GM19397 (cell line): ENCODE measurements around the gene TMEM247.

Source experiments
- ATAC-seq: cut with Tn5 transposase; IDR thresholded peaks from one replicate; pipeline ENCODE4 v1.9.1; 2021; ENCODE audit warnings: mild to moderate bottlenecking, moderate library complexity; ENCODE audit not compliant: unreplicated experiment

The TMEM247 gene

GRCh38 chr2:46479265-46479664 lies at the start of gene TMEM247:
TSS of gene TMEM247 (plus strand) at chr2:46479565.
- no peak for ATAC-seq

GRCh38 chr2:46430413-46430812 lies 49.0 kb upstream of the TMEM247 start:
- ATAC-seq: no peak

GRCh38 chr2:46430992-46431391 lies 48.4 kb upstream of the TMEM247 start:
- no peak for ATAC-seq

- no peak for ATAC-seq
Measured at GRCh38 chr2:46431481-46432235, 47.7 kb upstream of the TMEM247 start.

- no peak for ATAC-seq
Measured at GRCh38 chr2:46434851-46435273, 44.5 kb upstream of the TMEM247 start.

- no peak for ATAC-seq
Measured at GRCh38 chr2:46435353-46435752, 44.0 kb upstream of the TMEM247 start.

- ATAC-seq: no peak
Measured at GRCh38 chr2:46435796-46436360, 43.5 kb upstream of the TMEM247 start.

GRCh38 chr2:46436800-46437199 lies 42.6 kb upstream of the TMEM247 start:
- no peak for ATAC-seq

GRCh38 chr2:46438102-46438501 lies 41.3 kb upstream of the TMEM247 start:
- ATAC-seq: no peak

GRCh38 chr2:46438794-46439193 lies 40.6 kb upstream of the TMEM247 start:
- no peak for ATAC-seq

GRCh38 chr2:46439582-46439981 lies 39.8 kb upstream of the TMEM247 start:
- no peak for ATAC-seq

GRCh38 chr2:46441838-46442712 lies 37.3 kb upstream of the TMEM247 start:
- no peak for ATAC-seq

GRCh38 chr2:46444732-46445131 lies 34.6 kb upstream of the TMEM247 start:
- no peak for ATAC-seq

- no peak for ATAC-seq
Measured at GRCh38 chr2:46445556-46445955, 33.8 kb upstream of the TMEM247 start.

GRCh38 chr2:46446871-46447568 lies 32.3 kb upstream of the TMEM247 start:
- no peak for ATAC-seq

GRCh38 chr2:46447649-46448048 lies 31.7 kb upstream of the TMEM247 start:
- ATAC-seq: no peak

GRCh38 chr2:46448111-46448510 lies 31.3 kb upstream of the TMEM247 start:
- ATAC-seq: no peak

GRCh38 chr2:46448641-46449040 lies 30.7 kb upstream of the TMEM247 start:
- ATAC-seq: no peak

GRCh38 chr2:46449700-46450099 lies 29.7 kb upstream of the TMEM247 start:
- no peak for ATAC-seq

GRCh38 chr2:46451131-46451711 lies 28.1 kb upstream of the TMEM247 start:
- no peak for ATAC-seq

- ATAC-seq: no peak
Measured at GRCh38 chr2:46456789-46457188, 22.6 kb upstream of the TMEM247 start.
